HEK293 (cell line): ENCODE data around the gene PROX1.

Experiments
- AEBP2 ChIP-seq: fragments of 450-650 bp; formaldehyde crosslinking; IDR thresholded peaks from 2 replicates; pipeline ENCODE4 v1.5.1; 2016; ENCODE audit warnings: missing biosample characterization, missing genetic modification characterization, borderline replicate concordance
- BCL11B ChIP-seq: fragments of 450-650 bp; formaldehyde crosslinking; IDR thresholded peaks from 2 replicates; pipeline ENCODE4 v1.5.1; 2016; ENCODE audit warnings: low read depth, missing biosample characterization, missing genetic modification characterization
- GLIS2 ChIP-seq: fragments of 450-650 bp; formaldehyde crosslinking; IDR thresholded peaks from 2 replicates; pipeline ENCODE4 v1.5.1; 2016; ENCODE audit warnings: missing biosample characterization, missing genetic modification characterization
- KLF7 ChIP-seq: fragments of 450-650 bp; formaldehyde crosslinking; IDR thresholded peaks from 2 replicates; pipeline ENCODE4 v1.5.1; 2016; ENCODE audit warnings: missing biosample characterization, missing genetic modification characterization, borderline replicate concordance
- ZBTB21 ChIP-seq: fragments of 450-650 bp; formaldehyde crosslinking; IDR thresholded peaks from 2 replicates; pipeline ENCODE4 v1.5.1; 2017; ENCODE audit warnings: missing biosample characterization, missing genetic modification characterization
- ZNF112 ChIP-seq: fragments of 450-650 bp; formaldehyde crosslinking; IDR thresholded peaks from 2 replicates; pipeline ENCODE4 v1.5.0; 2017; ENCODE audit warnings: missing biosample characterization, missing genetic modification characterization
- ZNF211 ChIP-seq: fragments of 450-650 bp; formaldehyde crosslinking; IDR thresholded peaks from 2 replicates; pipeline ENCODE4 v1.5.1; 2016; ENCODE audit warnings: low read depth, missing biosample characterization, missing genetic modification characterization
- ZNF302 ChIP-seq: fragments of 450-650 bp; formaldehyde crosslinking; IDR thresholded peaks from 2 replicates; pipeline ENCODE4 v1.5.1; 2016; ENCODE audit warnings: missing biosample characterization, missing genetic modification characterization, low read depth
- ZNF324 ChIP-seq: fragments of 450-650 bp; formaldehyde crosslinking; IDR thresholded peaks from 2 replicates; pipeline ENCODE4 v1.5.1; 2016; ENCODE audit warnings: missing biosample characterization, missing genetic modification characterization
- ZNF335 ChIP-seq: fragments of 450-650 bp; formaldehyde crosslinking; conservative IDR thresholded peaks from 2 replicates; pipeline ENCODE4 v1.5.1; 2016; ENCODE audit warnings: missing biosample characterization, missing genetic modification characterization
- ZNF341 ChIP-seq: fragments of 450-650 bp; formaldehyde crosslinking; IDR thresholded peaks from 2 replicates; pipeline ENCODE4; 2016; ENCODE audit warnings: low read depth, missing biosample characterization, missing genetic modification characterization
- ZNF37A ChIP-seq: fragments of 450-650 bp; IDR thresholded peaks from 2 replicates; pipeline ENCODE4 v1.5.1; 2018; ENCODE audit warnings: missing biosample characterization, missing genetic modification characterization
- ZNF391 ChIP-seq: fragments of 450-650 bp; formaldehyde crosslinking; IDR thresholded peaks from 2 replicates; pipeline ENCODE4 v1.5.1; 2016; ENCODE audit warnings: low read depth, missing biosample characterization, missing genetic modification characterization, borderline replicate concordance
- ZNF398 ChIP-seq: fragments of 450-650 bp; formaldehyde crosslinking; IDR thresholded peaks from 2 replicates; pipeline ENCODE4 v1.5.1; 2017; ENCODE audit warnings: missing biosample characterization, missing genetic modification characterization
- ZNF707 ChIP-seq: fragments of 450-650 bp; formaldehyde crosslinking; IDR thresholded peaks from 2 replicates; pipeline ENCODE4 v1.5.1; 2016; ENCODE audit warnings: missing biosample characterization, missing genetic modification characterization
- ZNF791 ChIP-seq: fragments of 450-650 bp; formaldehyde crosslinking; IDR thresholded peaks from 2 replicates; pipeline ENCODE4 v1.5.1; 2016; ENCODE audit warnings: missing biosample characterization, missing genetic modification characterization
- ZSCAN18 ChIP-seq: fragments of 450-650 bp; formaldehyde crosslinking; IDR thresholded peaks from 2 replicates; pipeline ENCODE4 v1.5.1; 2016; ENCODE audit warnings: missing biosample characterization, missing genetic modification characterization
- TF ChIP-seq, protein P1 (sequence below): fragments of 450-650 bp; formaldehyde crosslinking; IDR thresholded peaks from 2 replicates; pipeline ENCODE4 v1.5.1; 2016; ENCODE audit warnings: missing biosample characterization, missing genetic modification characterization, borderline replicate concordance
- TF ChIP-seq, protein P2 (sequence below): fragments of 450-650 bp; formaldehyde crosslinking; IDR thresholded peaks from 2 replicates; pipeline ENCODE4 v1.5.1; 2016; ENCODE audit warnings: missing biosample characterization, missing genetic modification characterization
- TF ChIP-seq, protein P3 (sequence below): fragments of 450-650 bp; formaldehyde crosslinking; IDR thresholded peaks from 2 replicates; pipeline ENCODE4 v1.5.1; 2016; ENCODE audit warnings: missing biosample characterization, missing genetic modification characterization

The PROX1 gene

DNA sequence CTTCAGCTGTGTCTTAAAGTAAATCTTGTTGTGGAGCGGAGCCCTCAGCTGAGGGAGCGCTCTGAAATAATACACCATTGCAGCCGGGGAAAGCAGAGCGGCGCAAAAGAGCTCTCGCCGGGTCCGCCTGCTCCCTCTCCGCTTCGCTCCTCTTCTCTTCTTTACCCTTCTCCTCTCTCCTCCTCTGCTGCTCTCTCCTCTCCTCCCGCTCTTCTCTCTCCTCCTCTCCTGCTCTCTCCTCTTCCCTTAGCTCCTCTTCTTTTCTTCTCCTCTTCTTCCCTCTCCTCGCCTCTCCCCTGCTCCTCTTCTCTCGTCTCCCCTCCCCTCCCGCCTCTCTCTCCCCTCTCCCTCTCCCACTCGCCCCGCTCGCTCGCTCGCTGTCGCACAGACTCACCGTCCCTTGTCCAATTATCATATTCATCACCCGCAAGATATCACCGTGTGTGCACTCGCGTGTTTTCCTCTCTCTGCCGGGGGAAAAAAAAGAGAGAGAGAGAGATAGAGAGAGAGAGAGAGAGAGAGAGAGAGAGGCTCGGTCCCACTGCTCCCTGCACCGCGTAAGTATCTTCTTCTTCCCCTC lies at the start of gene PROX1 (continued):
- TF ChIP-seq ZNF398 (tag by site-specific recombination) (peak; percentile 98), ZNF707 (tag by site-specific recombination) (no peak), ZNF335 (tag by site-specific recombination) (peak; percentile 91), KLF7 (peak; percentile 58; the same call in 1 of the 2 replicates), ZNF302 (tag by site-specific recombination) (no peak), ZNF391 (tag by site-specific recombination) (peak; percentile 93), ZBTB21 (tag by site-specific recombination) (peak; percentile 95), ZNF211 (tag by site-specific recombination) (no peak), ZSCAN18 (tag by site-specific recombination) (peak; percentile 94), AEBP2 (tag by site-specific recombination) (no peak), ZNF37A (tag by site-specific recombination) (no peak), BCL11B (tag by site-specific recombination) (no peak), ZNF791 (no peak), ZNF324 (tag by site-specific recombination) (peak; percentile 79), ZNF112 (no peak), GLIS2 (tag by site-specific recombination) (no peak), ZNF341 (tag by site-specific recombination) (peak; percentile 80)
- TF ChIP-seq, protein P1, sequence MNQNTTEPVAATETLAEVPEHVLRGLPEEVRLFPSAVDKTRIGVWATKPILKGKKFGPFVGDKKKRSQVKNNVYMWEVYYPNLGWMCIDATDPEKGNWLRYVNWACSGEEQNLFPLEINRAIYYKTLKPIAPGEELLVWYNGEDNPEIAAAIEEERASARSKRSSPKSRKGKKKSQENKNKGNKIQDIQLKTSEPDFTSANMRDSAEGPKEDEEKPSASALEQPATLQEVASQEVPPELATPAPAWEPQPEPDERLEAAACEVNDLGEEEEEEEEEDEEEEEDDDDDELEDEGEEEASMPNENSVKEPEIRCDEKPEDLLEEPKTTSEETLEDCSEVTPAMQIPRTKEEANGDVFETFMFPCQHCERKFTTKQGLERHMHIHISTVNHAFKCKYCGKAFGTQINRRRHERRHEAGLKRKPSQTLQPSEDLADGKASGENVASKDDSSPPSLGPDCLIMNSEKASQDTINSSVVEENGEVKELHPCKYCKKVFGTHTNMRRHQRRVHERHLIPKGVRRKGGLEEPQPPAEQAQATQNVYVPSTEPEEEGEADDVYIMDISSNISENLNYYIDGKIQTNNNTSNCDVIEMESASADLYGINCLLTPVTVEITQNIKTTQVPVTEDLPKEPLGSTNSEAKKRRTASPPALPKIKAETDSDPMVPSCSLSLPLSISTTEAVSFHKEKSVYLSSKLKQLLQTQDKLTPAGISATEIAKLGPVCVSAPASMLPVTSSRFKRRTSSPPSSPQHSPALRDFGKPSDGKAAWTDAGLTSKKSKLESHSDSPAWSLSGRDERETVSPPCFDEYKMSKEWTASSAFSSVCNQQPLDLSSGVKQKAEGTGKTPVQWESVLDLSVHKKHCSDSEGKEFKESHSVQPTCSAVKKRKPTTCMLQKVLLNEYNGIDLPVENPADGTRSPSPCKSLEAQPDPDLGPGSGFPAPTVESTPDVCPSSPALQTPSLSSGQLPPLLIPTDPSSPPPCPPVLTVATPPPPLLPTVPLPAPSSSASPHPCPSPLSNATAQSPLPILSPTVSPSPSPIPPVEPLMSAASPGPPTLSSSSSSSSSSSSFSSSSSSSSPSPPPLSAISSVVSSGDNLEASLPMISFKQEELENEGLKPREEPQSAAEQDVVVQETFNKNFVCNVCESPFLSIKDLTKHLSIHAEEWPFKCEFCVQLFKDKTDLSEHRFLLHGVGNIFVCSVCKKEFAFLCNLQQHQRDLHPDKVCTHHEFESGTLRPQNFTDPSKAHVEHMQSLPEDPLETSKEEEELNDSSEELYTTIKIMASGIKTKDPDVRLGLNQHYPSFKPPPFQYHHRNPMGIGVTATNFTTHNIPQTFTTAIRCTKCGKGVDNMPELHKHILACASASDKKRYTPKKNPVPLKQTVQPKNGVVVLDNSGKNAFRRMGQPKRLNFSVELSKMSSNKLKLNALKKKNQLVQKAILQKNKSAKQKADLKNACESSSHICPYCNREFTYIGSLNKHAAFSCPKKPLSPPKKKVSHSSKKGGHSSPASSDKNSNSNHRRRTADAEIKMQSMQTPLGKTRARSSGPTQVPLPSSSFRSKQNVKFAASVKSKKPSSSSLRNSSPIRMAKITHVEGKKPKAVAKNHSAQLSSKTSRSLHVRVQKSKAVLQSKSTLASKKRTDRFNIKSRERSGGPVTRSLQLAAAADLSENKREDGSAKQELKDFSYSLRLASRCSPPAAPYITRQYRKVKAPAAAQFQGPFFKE (tag by site-specific recombination), result no peak
- TF ChIP-seq, protein P2, sequence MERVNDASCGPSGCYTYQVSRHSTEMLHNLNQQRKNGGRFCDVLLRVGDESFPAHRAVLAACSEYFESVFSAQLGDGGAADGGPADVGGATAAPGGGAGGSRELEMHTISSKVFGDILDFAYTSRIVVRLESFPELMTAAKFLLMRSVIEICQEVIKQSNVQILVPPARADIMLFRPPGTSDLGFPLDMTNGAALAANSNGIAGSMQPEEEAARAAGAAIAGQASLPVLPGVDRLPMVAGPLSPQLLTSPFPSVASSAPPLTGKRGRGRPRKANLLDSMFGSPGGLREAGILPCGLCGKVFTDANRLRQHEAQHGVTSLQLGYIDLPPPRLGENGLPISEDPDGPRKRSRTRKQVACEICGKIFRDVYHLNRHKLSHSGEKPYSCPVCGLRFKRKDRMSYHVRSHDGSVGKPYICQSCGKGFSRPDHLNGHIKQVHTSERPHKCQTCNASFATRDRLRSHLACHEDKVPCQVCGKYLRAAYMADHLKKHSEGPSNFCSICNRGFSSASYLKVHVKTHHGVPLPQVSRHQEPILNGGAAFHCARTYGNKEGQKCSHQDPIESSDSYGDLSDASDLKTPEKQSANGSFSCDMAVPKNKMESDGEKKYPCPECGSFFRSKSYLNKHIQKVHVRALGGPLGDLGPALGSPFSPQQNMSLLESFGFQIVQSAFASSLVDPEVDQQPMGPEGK (tag by site-specific recombination), result peak; percentile 95
- TF ChIP-seq, protein P3, sequence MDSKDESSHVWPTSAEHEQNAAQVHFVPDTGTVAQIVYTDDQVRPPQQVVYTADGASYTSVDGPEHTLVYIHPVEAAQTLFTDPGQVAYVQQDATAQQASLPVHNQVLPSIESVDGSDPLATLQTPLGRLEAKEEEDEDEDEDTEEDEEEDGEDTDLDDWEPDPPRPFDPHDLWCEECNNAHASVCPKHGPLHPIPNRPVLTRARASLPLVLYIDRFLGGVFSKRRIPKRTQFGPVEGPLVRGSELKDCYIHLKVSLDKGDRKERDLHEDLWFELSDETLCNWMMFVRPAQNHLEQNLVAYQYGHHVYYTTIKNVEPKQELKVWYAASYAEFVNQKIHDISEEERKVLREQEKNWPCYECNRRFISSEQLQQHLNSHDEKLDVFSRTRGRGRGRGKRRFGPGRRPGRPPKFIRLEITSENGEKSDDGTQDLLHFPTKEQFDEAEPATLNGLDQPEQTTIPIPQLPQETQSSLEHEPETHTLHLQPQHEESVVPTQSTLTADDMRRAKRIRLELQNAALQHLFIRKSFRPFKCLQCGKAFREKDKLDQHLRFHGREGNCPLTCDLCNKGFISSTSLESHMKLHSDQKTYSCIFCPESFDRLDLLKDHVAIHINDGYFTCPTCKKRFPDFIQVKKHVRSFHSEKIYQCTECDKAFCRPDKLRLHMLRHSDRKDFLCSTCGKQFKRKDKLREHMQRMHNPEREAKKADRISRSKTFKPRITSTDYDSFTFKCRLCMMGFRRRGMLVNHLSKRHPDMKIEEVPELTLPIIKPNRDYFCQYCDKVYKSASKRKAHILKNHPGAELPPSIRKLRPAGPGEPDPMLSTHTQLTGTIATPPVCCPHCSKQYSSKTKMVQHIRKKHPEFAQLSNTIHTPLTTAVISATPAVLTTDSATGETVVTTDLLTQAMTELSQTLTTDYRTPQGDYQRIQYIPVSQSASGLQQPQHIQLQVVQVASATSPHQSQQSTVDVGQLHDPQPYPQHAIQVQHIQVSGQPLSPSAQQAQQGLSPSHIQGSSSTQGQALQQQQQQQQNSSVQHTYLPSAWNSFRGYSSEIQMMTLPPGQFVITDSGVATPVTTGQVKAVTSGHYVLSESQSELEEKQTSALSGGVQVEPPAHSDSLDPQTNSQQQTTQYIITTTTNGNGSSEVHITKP (tag by site-specific recombination), result peak; percentile 94
